K562 (cell line): Measurements from ENCODE around the gene CLDN14. TPM values are rescaled to one million over a fixed set of nuclear protein-coding genes. Genes with fewer than 3 reads are reported as not detected.

Experiments
- CBFA2T3 ChIP-seq: fragments of 450-650 bp; IDR thresholded peaks from 2 replicates; pipeline ENCODE4 v1.6.1; 2017
- CREM ChIP-seq: IDR thresholded peaks from 2 replicates; pipeline ENCODE4 v1.6.1; 2014; ENCODE audit warnings: antibody characterized with exemption, low read depth
- DACH1 ChIP-seq: fragments of 450-650 bp; IDR thresholded peaks from 2 replicates; pipeline ENCODE4 v1.6.1; 2018; ENCODE audit not compliant: partially characterized antibody
- DPF2 ChIP-seq: fragments of 450-650 bp; IDR thresholded peaks from 2 replicates; pipeline ENCODE4 v1.6.1; 2016
- EP300 ChIP-seq: IDR thresholded peaks from 2 replicates; pipeline ENCODE4 v1.6.1; 2012; ENCODE audit warnings: low read length, improper control_type of control experiment
- GATA2 ChIP-seq: sonication (generic); formaldehyde crosslinking; IDR thresholded peaks from 2 replicates; pipeline ENCODE4 v1.4.0; 2020; ENCODE audit warnings: mild to moderate bottlenecking, missing genetic modification reagents
- HDAC8 ChIP-seq: fragments of 450-650 bp; IDR thresholded peaks from 2 replicates; pipeline ENCODE4 v1.6.1; 2016; ENCODE audit warnings: mild to moderate bottlenecking, missing genetic modification characterization, moderate library complexity, missing compliant biosample characterization
- HMG20B ChIP-seq: fragments of 250-450 bp; sonication (Bioruptor Pico); IDR thresholded peaks from 2 replicates; pipeline ENCODE4 v1.5.0; 2021; ENCODE audit warnings: mild to moderate bottlenecking
- JUND ChIP-seq, 2 experiments: IDR thresholded peaks; 2 replicates in 1 of 2; 3 replicates in 1 of 2; pipeline ENCODE4 v1.6.1; 2011; ENCODE audit warnings: borderline replicate concordance in 2 of 2, low read depth in 2 of 2, low read length in 2 of 2, improper control_type of control experiment in 1 of 2, missing biosample characterization in 1 of 2, missing genetic modification characterization in 1 of 2, missing genetic modification reagents in 1 of 2
- KAT2B ChIP-seq: IDR thresholded peaks from one replicate; pipeline ENCODE4 v1.6.1; 2012; ENCODE audit warnings: low read depth, mild to moderate bottlenecking, control low read depth, inconsistent platforms, low read length, moderate library complexity
- MECOM ChIP-seq: fragments of 250-450 bp; sonication (Bioruptor Pico); IDR thresholded peaks from 2 replicates; pipeline ENCODE4 v1.8.0; 2022; ENCODE audit warnings: inconsistent platforms
- MTA2 ChIP-seq: fragments of 450-650 bp; IDR thresholded peaks from 2 replicates; pipeline ENCODE4 v1.6.1; 2016; ENCODE audit warnings: low read depth
- NCOR1 ChIP-seq: fragments of 450-650 bp; IDR thresholded peaks from 2 replicates; pipeline ENCODE4 v1.6.1; 2016; ENCODE audit warnings: mild to moderate bottlenecking, moderate library complexity
- PHF8 ChIP-seq: fragments of 200-600 bp; sonication (generic); IDR thresholded peaks from 2 replicates; pipeline ENCODE4 v1.6.1; 2012; ENCODE audit warnings: mixed run types, mild to moderate bottlenecking, inconsistent platforms, low read length, moderate library complexity, borderline replicate concordance
- SOX6 ChIP-seq: fragments of 450-650 bp; IDR thresholded peaks from 2 replicates; pipeline ENCODE4 v1.6.1; 2014; ENCODE audit warnings: mild to moderate bottlenecking
- TAL1 ChIP-seq: fragments of 450-650 bp; IDR thresholded peaks from 2 replicates; pipeline ENCODE4 v1.6.1; 2016; ENCODE audit warnings: mild to moderate bottlenecking
- TBL1XR1 ChIP-seq, 2 experiments: IDR thresholded peaks; 2 replicates each; pipeline ENCODE4 v1.6.1; 2012; ENCODE audit warnings: improper control_type of control experiment in 2 of 2, low read length in 2 of 2, mild to moderate bottlenecking in 1 of 2
- TCF3 ChIP-seq: sonication (generic); formaldehyde crosslinking; IDR thresholded peaks from 2 replicates; pipeline ENCODE4 v1.4.0; 2020; ENCODE audit warnings: mild to moderate bottlenecking, missing genetic modification reagents
- ZNF197 ChIP-seq: fragments of 200-800 bp; sonication (Bioruptor generic); IDR thresholded peaks from 2 replicates; pipeline ENCODE4 v1.6.1; 2016; ENCODE audit warnings: low read depth, missing genetic modification characterization, missing compliant biosample characterization
- ZNF24 ChIP-seq: fragments of 450-650 bp; IDR thresholded peaks from 2 replicates; pipeline ENCODE4 v1.6.1; 2016
- ZNF3 ChIP-seq: fragments of 250-450 bp; sonication (Bioruptor Pico); IDR thresholded peaks from 2 replicates; pipeline ENCODE4 v1.5.0; 2021; ENCODE audit warnings: mild to moderate bottlenecking, moderate library complexity
- ZNF583 ChIP-seq: fragments of 250-450 bp; sonication (Bioruptor Pico); IDR thresholded peaks from 2 replicates; pipeline ENCODE4 v1.4.0; 2020
- polyA plus RNA-seq, 8 experiments: library from polyadenylated mRNA; depleted of rRNA in 4 of 8; stranded (reverse) in 5 of 8; unstranded in 3 of 8; fragments of >200 nt; fragmentation: Nextera tagmentation in 2 of 8; fragmentation: Illumina TruSeq in 1 of 8; extraction: Ambion mirVana in 2 of 8; extraction: Trizol in 1 of 8; gene quantifications; 2 replicates each; pipeline versions ENCODE4 v1.2.1 to v1.2.3, GENCODE V29; 2011 to 2014; ENCODE audit warnings: inconsistent platforms in 1 of 8, missing spikeins in 1 of 8
- total RNA-seq, 7 experiments: library from RNA; depleted of rRNA in 6 of 7; stranded (reverse); fragments of >200 nt in 6 of 7; fragmentation: Illumina TruSeq in 2 of 7; extraction: Trizol in 2 of 7; gene quantifications; 2 replicates each; pipeline versions ENCODE4 v1.2.1 to v1.2.3, GENCODE V29; 2011 to 2021; ENCODE audit warnings: low replicate concordance in 1 of 7
- TF ChIP-seq, protein P1 (sequence below): fragments of 450-650 bp; IDR thresholded peaks from 2 replicates; pipeline ENCODE4 v1.6.1; 2016; ENCODE audit warnings: low read depth, mild to moderate bottlenecking, moderate library complexity
- TF ChIP-seq, protein P2 (sequence below), 2 experiments: fragments of 450-650 bp; IDR thresholded peaks; 2 replicates each; pipeline ENCODE4 v1.6.1; 2016

CLDN14 gene
- total and polyA plus RNA-seq, 9 of the 15 experiments (the other 6 are each of a cell fraction or from before 2014, with no cell fraction given) = not detected

DNA sequence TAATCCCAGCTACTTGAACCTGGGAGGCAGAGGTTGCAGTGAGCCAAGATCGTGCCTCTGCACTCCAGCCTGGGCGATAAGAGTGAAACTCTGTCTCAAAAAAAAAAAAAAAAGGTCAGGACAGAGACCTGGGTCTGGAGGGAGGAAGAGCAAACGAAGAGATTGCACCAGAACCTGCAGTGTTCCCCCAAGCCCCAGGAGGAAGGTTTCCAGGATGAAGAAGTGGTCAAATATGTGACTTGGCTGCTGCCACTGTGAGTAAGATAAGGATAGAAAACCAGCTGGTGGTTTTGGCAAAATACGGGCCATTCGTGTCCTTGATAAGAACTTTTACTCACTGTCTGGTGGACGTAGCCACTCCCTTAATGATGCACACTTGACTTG lies 42.2 kb downstream of the CLDN14 start (continued):
- TF ChIP-seq KAT2B = no peak
- TF ChIP-seq, protein P1, sequence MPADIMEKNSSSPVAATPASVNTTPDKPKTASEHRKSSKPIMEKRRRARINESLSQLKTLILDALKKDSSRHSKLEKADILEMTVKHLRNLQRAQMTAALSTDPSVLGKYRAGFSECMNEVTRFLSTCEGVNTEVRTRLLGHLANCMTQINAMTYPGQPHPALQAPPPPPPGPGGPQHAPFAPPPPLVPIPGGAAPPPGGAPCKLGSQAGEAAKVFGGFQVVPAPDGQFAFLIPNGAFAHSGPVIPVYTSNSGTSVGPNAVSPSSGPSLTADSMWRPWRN = no peak
- TF ChIP-seq CBFA2T3 = peak; percentile 81
- TF ChIP-seq DPF2 = peak; percentile 35; the same call in 1 of the 2 replicates
- no peak for TF ChIP-seq ZNF3
- TF ChIP-seq TCF3 (CRISPR knock-in tag) = peak; percentile 65
- TF ChIP-seq, protein P2, sequence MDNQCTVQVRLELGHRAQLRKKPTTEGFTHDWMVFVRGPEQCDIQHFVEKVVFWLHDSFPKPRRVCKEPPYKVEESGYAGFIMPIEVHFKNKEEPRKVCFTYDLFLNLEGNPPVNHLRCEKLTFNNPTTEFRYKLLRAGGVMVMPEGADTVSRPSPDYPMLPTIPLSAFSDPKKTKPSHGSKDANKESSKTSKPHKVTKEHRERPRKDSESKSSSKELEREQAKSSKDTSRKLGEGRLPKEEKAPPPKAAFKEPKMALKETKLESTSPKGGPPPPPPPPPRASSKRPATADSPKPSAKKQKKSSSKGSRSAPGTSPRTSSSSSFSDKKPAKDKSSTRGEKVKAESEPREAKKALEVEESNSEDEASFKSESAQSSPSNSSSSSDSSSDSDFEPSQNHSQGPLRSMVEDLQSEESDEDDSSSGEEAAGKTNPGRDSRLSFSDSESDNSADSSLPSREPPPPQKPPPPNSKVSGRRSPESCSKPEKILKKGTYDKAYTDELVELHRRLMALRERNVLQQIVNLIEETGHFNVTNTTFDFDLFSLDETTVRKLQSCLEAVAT (IDR thresholded peaks at IDR 0.05) = 0 out of 4 replicates have a peak, but pooled peaks of 1 of the 2 experiments have one; percentile 47
- TF ChIP-seq CREM = 0 out of 2 replicates have a peak, but pooled peaks have one; percentile 30
- TF ChIP-seq TBL1XR1 (IDR thresholded peaks at IDR 0.05; ENCODE audit: low read length in 2 of 2) = no peak
- TF ChIP-seq NCOR1 = 0 out of 2 replicates have a peak, but pooled peaks have one; percentile 27
- no peak for TF ChIP-seq HMG20B (CRISPR knock-in tag)
- 0 out of 2 replicates have a peak, but pooled peaks have one; percentile 27 for TF ChIP-seq SOX6
- TF ChIP-seq HDAC8 (tag) = no peak
- peak; percentile 46 for TF ChIP-seq MTA2
- TF ChIP-seq ZNF583 (CRISPR knock-in tag) = no peak
- TF ChIP-seq ZNF197 (CRISPR knock-in tag) = no peak
- peak; percentile 50 for TF ChIP-seq DACH1
- TF ChIP-seq TAL1 = peak; percentile 55
- TF ChIP-seq ZNF24 = no peak
- peak; percentile 25; the same call in 1 of the 2 replicates for TF ChIP-seq JUND (IDR thresholded peaks at IDR 0.05; ENCODE audit: borderline replicate concordance, low read depth, low read length)
- TF ChIP-seq JUND (tag; IDR thresholded peaks at IDR 0.05; ENCODE audit: borderline replicate concordance, low read depth, low read length) = no peak
- 0 out of 2 replicates have a peak, but pooled peaks have one; percentile 12 for TF ChIP-seq GATA2 (CRISPR knock-in tag)
- no peak for TF ChIP-seq PHF8
- peak; percentile 34; the same call in 1 of the 2 replicates for TF ChIP-seq EP300
- 0 out of 2 replicates have a peak, but pooled peaks have one; percentile 36 for TF ChIP-seq MECOM (CRISPR knock-in tag)
